HepG2 (cell line): Measurements from ENCODE around the gene CAPN14. TPM values are rescaled to one million over a fixed set of nuclear protein-coding genes. Genes with fewer than 3 reads are reported as not detected.

Experiments used
- ATF4 ChIP-seq, 2 experiments: fragments of 450-650 bp in 1 of 2; sonication (generic) in 1 of 2; formaldehyde crosslinking; IDR thresholded peaks; 2 replicates each; pipeline versions ENCODE4 v1.5.0 to v1.8.0; 2020 to 2022; ENCODE audit warnings: mild to moderate bottlenecking in 1 of 2, missing genetic modification reagents in 1 of 2
- ELF1 ChIP-seq: sonication (generic); formaldehyde crosslinking; IDR thresholded peaks from 2 replicates; pipeline ENCODE4 v1.4.0; 2020; ENCODE audit warnings: missing genetic modification reagents
- GABPA ChIP-seq, 2 experiments: IDR thresholded peaks; 2 replicates each; pipeline ENCODE4 v1.6.1; 2011 to 2016; ENCODE audit warnings: low read depth in 2 of 2, low read length in 1 of 2, missing biosample characterization in 1 of 2, missing genetic modification characterization in 1 of 2
- GFI1 ChIP-seq: sonication (generic); formaldehyde crosslinking; IDR thresholded peaks from 2 replicates; pipeline ENCODE4 v1.5.0; 2020; ENCODE audit warnings: missing genetic modification reagents, mild to moderate bottlenecking, borderline replicate concordance
- IKZF1 ChIP-seq: fragments of 450-650 bp; IDR thresholded peaks from 2 replicates; pipeline ENCODE4 v1.7.1; 2016
- MNT ChIP-seq: fragments of 450-650 bp; IDR thresholded peaks from 2 replicates; pipeline ENCODE4 v1.6.1; 2016
- NFAT5 ChIP-seq: sonication (generic); formaldehyde crosslinking; IDR thresholded peaks from 2 replicates; pipeline ENCODE4 v1.4.0; 2020; ENCODE audit warnings: missing genetic modification reagents
- RXRA ChIP-seq: sonication (generic); formaldehyde crosslinking; IDR thresholded peaks from 2 replicates; pipeline ENCODE4 v1.5.1; 2020; ENCODE audit warnings: missing genetic modification reagents
- SAFB2 ChIP-seq: sonication (generic); formaldehyde crosslinking; IDR thresholded peaks from 2 replicates; pipeline ENCODE4 v1.5.1; 2020; ENCODE audit warnings: missing genetic modification reagents, low read depth, mild to moderate bottlenecking, borderline replicate concordance
- THAP11 ChIP-seq: IDR thresholded peaks from 2 replicates; pipeline ENCODE4 v1.6.1; 2016; ENCODE audit warnings: missing biosample characterization, missing genetic modification reagents
- TOPORS ChIP-seq: sonication (generic); formaldehyde crosslinking; IDR thresholded peaks from 2 replicates; pipeline ENCODE4 v1.8.0; 2023; ENCODE audit warnings: mild to moderate bottlenecking, missing genetic modification reagents
- ZFP36L1 ChIP-seq: sonication (generic); formaldehyde crosslinking; IDR thresholded peaks from 2 replicates; pipeline ENCODE4 v1.8.0; 2022; ENCODE audit warnings: mild to moderate bottlenecking, missing genetic modification reagents, moderate library complexity
- ZMAT5 ChIP-seq: sonication (generic); formaldehyde crosslinking; IDR thresholded peaks from 2 replicates; pipeline ENCODE4 v1.5.0; 2020; ENCODE audit warnings: mild to moderate bottlenecking, low read depth, missing genetic modification reagents, borderline replicate concordance
- ZNF350 ChIP-seq: sonication (generic); formaldehyde crosslinking; IDR thresholded peaks from 2 replicates; pipeline ENCODE4 v1.4.0; 2020; ENCODE audit warnings: mild to moderate bottlenecking, low read depth, missing genetic modification reagents, borderline replicate concordance
- ZNF687 ChIP-seq: sonication (generic); formaldehyde crosslinking; IDR thresholded peaks from 2 replicates; pipeline ENCODE4 v1.5.1; 2020; ENCODE audit warnings: mild to moderate bottlenecking, missing genetic modification reagents, moderate library complexity
- polyA plus RNA-seq, 8 experiments: library from polyadenylated mRNA; depleted of rRNA in 3 of 8; stranded (reverse) in 7 of 8; unstranded in 1 of 8; fragments of >200 nt; fragmentation: Illumina TruSeq in 4 of 8; extraction: Trizol in 4 of 8; gene quantifications; 2 replicates each; pipeline versions ENCODE4 v1.2.1 to v1.2.3, GENCODE V29; 2011 to 2016; ENCODE audit warnings: low read depth in 4 of 8, missing spikeins in 1 of 8, mixed read lengths in 1 of 8; ENCODE audit not compliant: insufficient read depth in 1 of 8
- total RNA-seq, 5 experiments: library from RNA; depleted of rRNA; stranded (reverse); fragments of >200 nt; fragmentation: Illumina TruSeq; extraction: Trizol; gene quantifications; 2 replicates each; pipeline ENCODE4 v1.2.3, GENCODE V29; 2016; ENCODE audit warnings: low read depth in 1 of 5

The CAPN14 gene
- total and polyA plus RNA-seq, 2 of the 13 experiments (the other 11 are each of a cell fraction or from before 2014, with no cell fraction given), result not detected

GRCh38 chr2:31233741-31234682 lies 16.7 kb upstream of the CAPN14 start, which contains the start of gene EHD3 (continued):
- TF ChIP-seq IKZF1, result no peak
- no peak for TF ChIP-seq ZMAT5 (CRISPR knock-in tag)
- no peak for TF ChIP-seq SAFB2 (CRISPR knock-in tag)
- TF ChIP-seq NFAT5 (CRISPR knock-in tag), result no peak
- TF ChIP-seq MNT, result no peak
- no peak for TF ChIP-seq TOPORS (CRISPR knock-in tag)
- TF ChIP-seq GFI1, result no peak
- TF ChIP-seq ZNF687 (CRISPR knock-in tag), result peak; percentile 55
- no peak for TF ChIP-seq THAP11 (CRISPR knock-in tag)
- TF ChIP-seq ELF1 (CRISPR knock-in tag), result peak; percentile 48; the same call in 1 of the 2 replicates
- peak; percentile 55 for TF ChIP-seq GABPA (IDR thresholded peaks at IDR 0.05; ENCODE audit: low read depth, low read length)
- TF ChIP-seq GABPA (CRISPR knock-in tag; IDR thresholded peaks at IDR 0.05; ENCODE audit: low read depth), result peak; percentile 86
- no peak for TF ChIP-seq ZFP36L1 (CRISPR knock-in tag)
- TF ChIP-seq ATF4 (CRISPR knock-in tag; IDR thresholded peaks at IDR 0.05), result no peak
- peak; percentile 34; the same call in 1 of the 2 replicates for TF ChIP-seq RXRA
- 0 out of 2 replicates have a peak, but pooled peaks have one; percentile 29 for TF ChIP-seq ZNF350 (CRISPR knock-in tag)
